OCI-LY1 (cell line): Measurements from ENCODE around the gene LCE3D.
"Not testable (repeated sequence)": the region's sequence is repeated elsewhere in the genome, so short reads cannot be mapped to it uniquely, and the experiment has no call there.

Experiments used
- CTCF ChIP-seq: fragments of 200-600 bp; sonication (generic), shearing (Covaris generic); IDR thresholded peaks from 2 replicates; pipeline ENCODE4 v1.5.1; 2017; ENCODE audit warnings: mild to moderate bottlenecking, antibody characterized with exemption, low read length, moderate library complexity, mixed read lengths
- EZH2 ChIP-seq: fragments of 200-600 bp; sonication (generic), shearing (Covaris generic); IDR thresholded peaks from 2 replicates; pipeline ENCODE4 v1.8.0; 2017; ENCODE audit warnings: borderline replicate concordance, mixed run types, mild to moderate bottlenecking, antibody characterized with exemption, low read length, moderate library complexity, mixed read lengths

- TF ChIP-seq CTCF, EZH2: not testable (repeated sequence)
Observed at GRCh38 chr1:152548358-152548757, 32.0 kb downstream of the LCE3D start.
